ENCODE measurements around the gene NR1D2. TPM values are rescaled to one million over a fixed set of nuclear protein-coding genes. Genes with fewer than 3 reads are reported as not detected.

The NR1D2 gene
- total RNA-seq, 1 donor, result 70.6 TPM

GRCh38 chr3:24018784-24019570 is 73.9 kb downstream of the NR1D2 start:
- H3K4me1 ChIP-seq (ENCODE audit: insufficient read depth, low read length), result no peaks in the 10 kb centered on the region
- no peaks in the 10 kb centered on the region for H3K9me3 ChIP-seq (ENCODE audit: low read depth, low read length)
- H4K20me1 ChIP-seq (ENCODE audit: insufficient read depth, low read length), result no peaks in the 10 kb centered on the region
- no peak overlapping the region for H2AFZ ChIP-seq (ENCODE audit: low read length)
- no peaks in the 10 kb centered on the region for H3K27me3 ChIP-seq (ENCODE audit: insufficient read depth, low read length)
- no peak overlapping the region for H3K4me3 ChIP-seq (ENCODE audit: insufficient read depth, low read length)
- TF ChIP-seq CTCF (IDR thresholded peaks at IDR 0.05; ENCODE audit: extremely low read depth, low read depth, low read length), result no peak
- H3K4me2 ChIP-seq (ENCODE audit: insufficient read depth, low read length), result no peak overlapping the region
- H3K27ac ChIP-seq (ENCODE audit: low read depth, low read length), result no peak overlapping the region
- H3K36me3 ChIP-seq (ENCODE audit: insufficient read depth, low read length), result no peaks in the 10 kb centered on the region
- H3K79me2 ChIP-seq (ENCODE audit: insufficient read depth, low read length), result no peaks in the 10 kb centered on the region
- DNase-seq (ENCODE audit: insufficient read length, low spot score, missing footprints), result no peak

GRCh38 chr3:24019585-24019984 is 74.5 kb downstream of the NR1D2 start:
- Histone ChIP-seq H3K79me2 (ENCODE audit: insufficient read depth, low read length) (no peaks in the 10 kb centered on the region), H3K27me3 (ENCODE audit: insufficient read depth, low read length) (no peaks in the 10 kb centered on the region), H3K36me3 (ENCODE audit: insufficient read depth, low read length) (no peaks in the 10 kb centered on the region), H2AFZ (ENCODE audit: low read length) (no peak overlapping the region), H3K27ac (ENCODE audit: low read depth, low read length) (no peak overlapping the region), H3K4me1 (ENCODE audit: insufficient read depth, low read length) (no peaks in the 10 kb centered on the region), H4K20me1 (ENCODE audit: insufficient read depth, low read length) (no peaks in the 10 kb centered on the region), H3K9me3 (ENCODE audit: low read depth, low read length) (no peaks in the 10 kb centered on the region), H3K4me2 (ENCODE audit: insufficient read depth, low read length) (no peak overlapping the region), H3K4me3 (ENCODE audit: insufficient read depth, low read length) (no peak overlapping the region)
- DNase-seq (ENCODE audit: insufficient read length, low spot score, missing footprints), result no peak
- TF ChIP-seq CTCF (IDR thresholded peaks at IDR 0.05; ENCODE audit: extremely low read depth, low read depth, low read length), result no peak

GRCh38 chr3:24020036-24020691 is 75.1 kb downstream of the NR1D2 start:
- Histone ChIP-seq H2AFZ (ENCODE audit: low read length) (no peak overlapping the region), H4K20me1 (ENCODE audit: insufficient read depth, low read length) (no peaks in the 10 kb centered on the region), H3K4me3 (ENCODE audit: insufficient read depth, low read length) (no peak overlapping the region), H3K4me2 (ENCODE audit: insufficient read depth, low read length) (no peak overlapping the region), H3K36me3 (ENCODE audit: insufficient read depth, low read length) (no peaks in the 10 kb centered on the region), H3K4me1 (ENCODE audit: insufficient read depth, low read length) (no peaks in the 10 kb centered on the region), H3K27ac (ENCODE audit: low read depth, low read length) (no peak overlapping the region), H3K27me3 (ENCODE audit: insufficient read depth, low read length) (no peaks in the 10 kb centered on the region), H3K79me2 (ENCODE audit: insufficient read depth, low read length) (no peaks in the 10 kb centered on the region), H3K9me3 (ENCODE audit: low read depth, low read length) (no peaks in the 10 kb centered on the region)
- no peak for DNase-seq (ENCODE audit: insufficient read length, low spot score, missing footprints)
- TF ChIP-seq CTCF (IDR thresholded peaks at IDR 0.05; ENCODE audit: extremely low read depth, low read depth, low read length), result no peak

- Histone ChIP-seq H4K20me1 (ENCODE audit: insufficient read depth, low read length) (no peaks in the 10 kb centered on the region), H3K9me3 (ENCODE audit: low read depth, low read length) (no peaks in the 10 kb centered on the region), H3K4me1 (ENCODE audit: insufficient read depth, low read length) (no peaks in the 10 kb centered on the region), H3K4me2 (ENCODE audit: insufficient read depth, low read length) (no peak overlapping the region), H3K27ac (ENCODE audit: low read depth, low read length) (no peak overlapping the region), H2AFZ (ENCODE audit: low read length) (no peak overlapping the region), H3K4me3 (ENCODE audit: insufficient read depth, low read length) (no peak overlapping the region), H3K36me3 (ENCODE audit: insufficient read depth, low read length) (no peaks in the 10 kb centered on the region), H3K79me2 (ENCODE audit: insufficient read depth, low read length) (no peaks in the 10 kb centered on the region), H3K27me3 (ENCODE audit: insufficient read depth, low read length) (no peaks in the 10 kb centered on the region)
- no peak for DNase-seq (ENCODE audit: insufficient read length, low spot score, missing footprints)
- no peak for TF ChIP-seq CTCF (IDR thresholded peaks at IDR 0.05; ENCODE audit: extremely low read depth, low read depth, low read length)
Measured at GRCh38 chr3:24023197-24023596, 78.1 kb downstream of the NR1D2 start.
